ENCODE results near the gene TRIO. TPM values are rescaled to one million over a fixed set of nuclear protein-coding genes. Genes with fewer than 3 reads are reported as not detected.

TRIO gene
- total RNA-seq, 2 experiments from 2014 or later, result 3.6 to 4.6 TPM

GRCh38 chr5:14506140-14506538 lies 363.0 kb downstream of the TRIO start:
- Mint-ChIP-seq H3K36me3 (ENCODE audit: low read depth) (no peaks in the 10 kb centered on the region), H3K27me3 (ENCODE audit: low read depth) (no peaks in the 10 kb centered on the region), H3K4me1 (ENCODE audit: low read depth) (no peaks in the 10 kb centered on the region), H3K27ac (no peak overlapping the region), H3K9me3 (no peaks in the 10 kb centered on the region), H3K4me3 (no peak overlapping the region)
- CTCF ChIA-PET, result no interaction called here
- intact Hi-C loops (cut with micrococcal nuclease), result no loop called here
- DNase-seq, result no peak

- no peak for DNase-seq
- Mint-ChIP-seq H3K9me3 (no peaks in the 10 kb centered on the region), H3K27me3 (ENCODE audit: low read depth) (no peaks in the 10 kb centered on the region), H3K27ac (no peak overlapping the region), H3K36me3 (ENCODE audit: low read depth) (no peaks in the 10 kb centered on the region), H3K4me3 (no peak overlapping the region), H3K4me1 (ENCODE audit: low read depth) (no peaks in the 10 kb centered on the region)
- CTCF ChIA-PET, result no interaction called here
- intact Hi-C loops (cut with micrococcal nuclease), result no loop called here
Measured at GRCh38 chr5:14506661-14507060, 363.5 kb downstream of the TRIO start.

DNA sequence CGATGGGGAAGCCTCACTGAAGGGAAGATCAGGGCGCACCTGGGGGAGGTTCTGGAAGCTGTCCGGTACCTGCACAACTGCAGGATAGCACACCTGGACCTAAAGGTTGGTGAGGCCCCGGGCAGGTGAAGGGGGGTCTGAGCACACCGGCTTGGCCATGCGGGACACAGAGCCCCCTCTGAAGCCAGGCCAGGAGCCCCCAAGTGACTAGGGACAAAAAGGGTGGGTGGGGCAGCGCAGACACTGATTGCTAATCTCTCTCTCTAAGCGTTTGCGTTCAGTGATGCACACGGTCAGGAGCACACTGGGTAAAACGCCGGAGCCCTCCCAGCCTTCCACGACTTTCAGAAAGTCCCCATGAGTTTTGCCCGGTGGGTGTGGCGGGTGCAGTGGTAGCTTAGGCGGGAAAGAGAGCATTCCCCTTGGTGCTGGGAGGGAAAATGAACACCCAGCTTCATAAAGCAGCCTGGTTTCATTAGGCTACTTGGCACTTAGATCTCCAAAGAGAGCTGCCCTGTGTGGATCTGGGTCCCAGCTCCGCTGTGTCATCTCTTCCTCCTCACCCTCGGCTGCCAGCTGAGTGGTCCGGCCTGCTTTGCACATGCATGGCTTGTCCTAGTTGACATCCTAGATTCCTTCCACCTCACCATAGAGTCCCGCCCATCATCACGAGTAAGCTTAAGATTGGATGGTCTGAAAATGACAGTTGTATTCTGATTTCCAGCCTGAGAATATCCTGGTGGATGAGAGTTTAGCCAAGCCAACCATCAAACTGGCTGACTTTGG lies 364.2 kb downstream of the TRIO start:
- no peaks in the 10 kb centered on the region for H3K27me3 Mint-ChIP-seq (ENCODE audit: low read depth)
- H3K4me1 Mint-ChIP-seq (ENCODE audit: low read depth), result no peaks in the 10 kb centered on the region
- no peaks in the 10 kb centered on the region for H3K9me3 Mint-ChIP-seq
- H3K4me3 Mint-ChIP-seq, result no peak overlapping the region
- DNase-seq, result no peak
- intact Hi-C loops (cut with micrococcal nuclease), result no loop called here
- H3K27ac Mint-ChIP-seq, result no peak overlapping the region
- CTCF ChIA-PET, result no interaction called here
- H3K36me3 Mint-ChIP-seq (ENCODE audit: low read depth), result no peaks in the 10 kb centered on the region

DNA sequence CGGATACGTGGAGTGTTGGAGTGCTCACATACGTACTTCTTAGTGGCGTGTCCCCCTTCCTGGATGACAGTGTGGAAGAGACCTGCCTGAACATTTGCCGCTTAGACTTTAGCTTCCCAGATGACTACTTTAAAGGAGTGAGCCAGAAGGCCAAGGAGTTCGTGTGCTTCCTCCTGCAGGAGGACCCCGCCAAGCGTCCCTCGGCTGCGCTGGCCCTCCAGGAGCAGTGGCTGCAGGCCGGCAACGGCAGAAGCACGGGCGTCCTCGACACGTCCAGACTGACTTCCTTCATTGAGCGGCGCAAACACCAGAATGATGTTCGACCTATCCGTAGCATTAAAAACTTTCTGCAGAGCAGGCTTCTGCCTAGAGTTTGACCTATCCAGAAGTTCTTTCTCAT lies 364.9 kb downstream of the TRIO start:
- CTCF ChIA-PET, result no interaction called here
- intact Hi-C loops (cut with micrococcal nuclease), result no loop called here
- Mint-ChIP-seq H3K9me3 (no peaks in the 10 kb centered on the region), H3K36me3 (ENCODE audit: low read depth) (no peaks in the 10 kb centered on the region), H3K4me1 (ENCODE audit: low read depth) (no peaks in the 10 kb centered on the region), H3K4me3 (no peak overlapping the region), H3K27ac (no peak overlapping the region), H3K27me3 (ENCODE audit: low read depth) (no peaks in the 10 kb centered on the region)
- no peak for DNase-seq

DNA sequence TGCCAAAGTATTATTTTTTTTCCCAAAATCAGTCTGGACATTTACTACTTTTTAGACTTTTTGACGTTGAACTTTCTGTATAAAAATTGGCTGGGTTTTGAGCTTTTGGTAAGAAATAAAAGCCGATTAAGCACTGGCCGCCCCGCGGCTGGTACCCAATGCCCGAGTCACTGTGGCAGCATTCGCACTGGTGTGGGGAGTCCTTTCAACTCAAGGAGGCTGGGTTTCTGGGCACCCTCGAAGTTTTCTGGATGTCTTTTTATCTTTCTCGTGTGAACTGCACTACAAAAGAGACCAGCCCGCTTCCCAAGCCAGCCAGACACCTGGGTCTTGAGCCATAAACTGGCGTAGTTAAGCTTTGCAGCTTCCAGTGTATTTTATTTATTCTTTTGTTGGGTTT lies 366.4 kb downstream of the TRIO start:
- no peaks in the 10 kb centered on the region for H3K4me1 Mint-ChIP-seq (ENCODE audit: low read depth)
- no peak overlapping the region for H3K27ac Mint-ChIP-seq
- H3K27me3 Mint-ChIP-seq (ENCODE audit: low read depth), result no peaks in the 10 kb centered on the region
- H3K9me3 Mint-ChIP-seq, result no peaks in the 10 kb centered on the region
- no peak overlapping the region for H3K4me3 Mint-ChIP-seq
- H3K36me3 Mint-ChIP-seq (ENCODE audit: low read depth), result no peaks in the 10 kb centered on the region
- DNase-seq, result no peak
- CTCF ChIA-PET, result no interaction called here
- intact Hi-C loops (cut with micrococcal nuclease), result no loop called here

- Mint-ChIP-seq H3K27ac (no peak overlapping the region), H3K27me3 (ENCODE audit: low read depth) (no peaks in the 10 kb centered on the region), H3K9me3 (no peaks in the 10 kb centered on the region), H3K36me3 (ENCODE audit: low read depth) (no peaks in the 10 kb centered on the region), H3K4me1 (ENCODE audit: low read depth) (no peaks in the 10 kb centered on the region), H3K4me3 (no peak overlapping the region)
- intact Hi-C loops (cut with micrococcal nuclease), result no loop called here
- CTCF ChIA-PET, result no interaction called here
- no peak for DNase-seq
Measured at GRCh38 chr5:14510156-14510734, 367.1 kb downstream of the TRIO start.

GRCh38 chr5:14510880-14511279 lies 367.7 kb downstream of the TRIO start:
- Mint-ChIP-seq H3K4me1 (ENCODE audit: low read depth) (no peaks in the 10 kb centered on the region), H3K27me3 (ENCODE audit: low read depth) (no peaks in the 10 kb centered on the region), H3K9me3 (peaks cover 3% of the 10 kb centered on the region), H3K27ac (no peak overlapping the region), H3K36me3 (ENCODE audit: low read depth) (no peaks in the 10 kb centered on the region), H3K4me3 (no peak overlapping the region)
- CTCF ChIA-PET, result interaction anchor here (0.6 kb wide), 1 partner anchor 138 kb away, joined by 3 read pairs; no protein-coding TSS in a partner anchor
- intact Hi-C loops (cut with micrococcal nuclease), result no loop called here
- DNase-seq, result no peak

DNA sequence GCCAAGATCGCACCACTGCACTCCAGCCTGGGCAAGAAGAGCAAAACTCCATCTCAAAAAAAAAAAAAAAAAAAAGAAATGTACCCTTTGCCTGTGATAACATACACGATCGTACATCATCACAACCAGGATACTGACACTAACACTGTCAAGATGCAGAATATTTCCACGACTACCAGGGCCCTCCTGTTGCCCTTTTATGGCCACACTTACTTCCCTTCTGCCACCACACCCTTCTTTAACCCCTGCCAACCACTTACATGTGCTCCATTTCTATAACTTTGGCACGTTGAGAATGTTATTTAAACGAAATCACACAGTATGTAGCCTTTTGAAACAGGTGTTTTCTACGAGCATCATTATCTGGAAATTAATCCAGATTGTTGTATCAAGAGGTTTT lies 369.4 kb downstream of the TRIO start:
- DNase-seq, result no peak
- CTCF ChIA-PET, result interaction anchor here (0.7 to 1.0 kb wide), 2 partner anchors 81 to 156 kb away, joined by 3 to 4 read pairs; no protein-coding TSS in a partner anchor
- Mint-ChIP-seq H3K4me3 (no peak overlapping the region), H3K4me1 (ENCODE audit: low read depth) (no peaks in the 10 kb centered on the region), H3K9me3 (peaks cover 6% of the 10 kb centered on the region), H3K27ac (no peak overlapping the region), H3K36me3 (ENCODE audit: low read depth) (no peaks in the 10 kb centered on the region), H3K27me3 (ENCODE audit: low read depth) (no peaks in the 10 kb centered on the region)
- intact Hi-C loops (cut with micrococcal nuclease), result no loop called here

DNA sequence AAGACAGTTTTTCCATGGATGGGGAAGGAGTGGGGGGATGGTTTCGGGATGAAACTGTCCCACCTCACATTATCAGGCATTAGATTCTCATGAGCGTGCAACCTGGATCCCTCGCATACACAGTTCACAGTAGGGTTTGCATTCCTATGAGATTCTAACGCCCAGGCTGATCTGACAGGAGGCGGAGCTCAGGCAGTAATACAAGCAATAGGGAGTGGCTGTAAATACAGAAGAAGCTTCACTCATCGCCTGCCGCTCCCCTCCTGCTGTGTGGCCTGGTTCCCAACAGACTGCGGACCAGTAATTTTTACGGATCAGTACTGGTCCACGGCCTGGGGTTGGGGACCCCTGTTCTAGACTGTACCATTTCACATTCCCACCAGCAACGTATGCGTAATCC lies 370.1 kb downstream of the TRIO start:
- peaks cover 6% of the 10 kb centered on the region for H3K9me3 Mint-ChIP-seq
- H3K4me1 Mint-ChIP-seq (ENCODE audit: low read depth), result no peaks in the 10 kb centered on the region
- no peak overlapping the region for H3K27ac Mint-ChIP-seq
- CTCF ChIA-PET, result interaction anchor here (1.0 kb wide), 1 partner anchor 156 kb away, joined by 3 read pairs; no protein-coding TSS in a partner anchor
- H3K27me3 Mint-ChIP-seq (ENCODE audit: low read depth), result no peaks in the 10 kb centered on the region
- intact Hi-C loops (cut with micrococcal nuclease), result no loop called here
- H3K36me3 Mint-ChIP-seq (ENCODE audit: low read depth), result no peaks in the 10 kb centered on the region
- no peak for DNase-seq
- H3K4me3 Mint-ChIP-seq, result no peak overlapping the region

DNA sequence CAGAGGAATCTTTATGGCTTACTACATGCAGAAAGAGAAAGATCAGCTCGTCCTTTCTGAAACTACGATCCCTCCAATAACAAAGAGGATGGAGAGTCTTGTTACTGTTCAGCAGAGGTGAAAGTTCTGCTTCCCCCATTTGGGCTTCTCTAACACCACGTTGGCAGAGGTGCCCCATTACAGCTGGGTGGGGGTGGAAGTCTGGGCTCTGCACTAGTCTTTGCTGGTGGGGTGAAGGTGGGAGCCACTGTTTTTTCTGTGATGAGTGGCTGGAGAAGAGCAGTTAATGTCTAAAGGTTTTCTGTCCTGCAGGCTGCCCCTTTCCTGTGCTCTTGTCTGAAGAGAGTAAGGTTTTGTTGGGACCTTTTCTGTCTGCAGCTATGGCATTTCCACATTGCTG lies 373.8 kb downstream of the TRIO start:
- Mint-ChIP-seq H3K36me3 (ENCODE audit: low read depth) (no peaks in the 10 kb centered on the region), H3K4me1 (ENCODE audit: low read depth) (no peaks in the 10 kb centered on the region), H3K27ac (no peak overlapping the region), H3K4me3 (no peak overlapping the region), H3K27me3 (ENCODE audit: low read depth) (no peaks in the 10 kb centered on the region), H3K9me3 (peaks cover 6% of the 10 kb centered on the region)
- CTCF ChIA-PET, result interaction anchor here (0.6 to 2.0 kb wide), 3 partner anchors 10 to 154 kb away, joined by 3 to 4 read pairs (median 4); no protein-coding TSS in a partner anchor
- no peak for DNase-seq
- intact Hi-C loops (cut with micrococcal nuclease), result no loop called here

DNA sequence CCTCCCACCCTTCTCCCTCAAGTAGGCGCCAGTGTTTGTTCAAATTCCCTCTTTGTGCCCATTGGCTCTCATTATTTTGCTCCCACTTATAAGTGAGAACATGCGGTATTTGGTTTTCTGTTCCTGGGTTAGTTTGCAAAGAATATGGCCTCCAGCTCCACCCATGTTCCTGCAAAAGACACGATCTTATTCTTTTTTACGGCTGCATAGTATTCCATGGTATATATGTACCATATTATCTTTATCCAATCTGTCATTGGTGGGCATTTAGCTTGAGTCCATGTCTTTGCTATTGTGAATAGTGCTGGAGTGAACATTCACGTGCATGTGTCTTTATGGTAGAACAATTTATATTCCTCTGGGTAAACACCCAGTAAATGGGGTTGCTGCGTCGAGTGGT lies 375.5 kb downstream of the TRIO start:
- CTCF ChIA-PET, result no interaction called here
- Mint-ChIP-seq H3K4me1 (ENCODE audit: low read depth) (no peaks in the 10 kb centered on the region), H3K27ac (no peak overlapping the region), H3K27me3 (ENCODE audit: low read depth) (no peaks in the 10 kb centered on the region), H3K9me3 (peaks cover 6% of the 10 kb centered on the region), H3K4me3 (no peak overlapping the region), H3K36me3 (ENCODE audit: low read depth) (no peaks in the 10 kb centered on the region)
- intact Hi-C loops (cut with micrococcal nuclease), result no loop called here
- no peak for DNase-seq

DNA sequence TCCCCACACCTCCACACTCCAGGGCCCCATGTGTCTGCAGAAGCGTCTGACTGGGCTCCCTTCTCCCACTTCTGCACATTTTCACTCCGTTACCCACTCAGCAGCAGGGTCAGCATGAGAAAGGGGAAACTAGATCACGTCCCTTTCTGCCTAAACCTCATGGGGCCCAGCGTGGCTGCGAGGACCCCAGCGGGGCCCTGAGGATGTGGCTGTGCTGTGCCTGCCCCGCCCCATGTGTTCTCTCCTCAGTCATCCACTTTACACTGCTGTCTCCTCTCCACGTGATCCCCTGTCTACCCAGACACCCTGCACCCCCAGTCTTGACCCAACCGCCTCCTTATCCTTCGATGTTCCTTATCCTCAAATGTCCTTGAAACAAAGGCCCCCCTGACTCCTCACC lies 378.6 kb downstream of the TRIO start:
- CTCF ChIA-PET, result no interaction called here
- H3K9me3 Mint-ChIP-seq, result no peaks in the 10 kb centered on the region

DNA sequence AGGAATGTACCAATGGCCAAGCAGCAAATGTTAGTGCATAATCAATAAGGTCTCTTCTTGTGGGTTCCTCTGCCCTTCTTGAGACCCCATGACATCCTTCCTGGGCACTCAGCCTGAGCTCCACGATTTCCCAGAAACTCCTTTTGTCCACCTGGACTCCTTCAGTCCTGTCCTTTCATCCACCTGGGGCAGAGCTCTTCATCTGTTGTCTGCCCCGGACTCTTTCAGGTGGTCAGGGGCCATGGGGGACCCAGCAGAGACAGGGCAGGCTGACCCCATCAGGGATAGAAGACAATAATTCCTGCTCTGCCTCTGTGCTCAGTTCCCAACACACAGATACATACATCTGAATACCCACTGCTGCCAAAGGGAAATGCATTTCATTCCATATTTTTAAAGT lies 379.6 kb downstream of the TRIO start:
- no peak overlapping the region for H3K4me3 Mint-ChIP-seq
- no peaks in the 10 kb centered on the region for H3K36me3 Mint-ChIP-seq (ENCODE audit: low read depth)
- CTCF ChIA-PET, result no interaction called here
- H3K4me1 Mint-ChIP-seq (ENCODE audit: low read depth), result no peaks in the 10 kb centered on the region
- H3K27ac Mint-ChIP-seq, result no peak overlapping the region
- no peak for DNase-seq
- intact Hi-C loops (cut with micrococcal nuclease), result no loop called here
- no peaks in the 10 kb centered on the region for H3K9me3 Mint-ChIP-seq
- no peaks in the 10 kb centered on the region for H3K27me3 Mint-ChIP-seq (ENCODE audit: low read depth)

More for the DNA sequence above, 378.6 kb downstream of the TRIO start:
- intact Hi-C loops (cut with micrococcal nuclease), result no loop called here
- no peaks in the 10 kb centered on the region for H3K36me3 Mint-ChIP-seq (ENCODE audit: low read depth)
- no peak overlapping the region for H3K27ac Mint-ChIP-seq
- no peaks in the 10 kb centered on the region for H3K27me3 Mint-ChIP-seq (ENCODE audit: low read depth)
- DNase-seq, result no peak
- H3K4me1 Mint-ChIP-seq (ENCODE audit: low read depth), result no peaks in the 10 kb centered on the region
- no peak overlapping the region for H3K4me3 Mint-ChIP-seq

All from activated naive CD4-positive, alpha-beta T cell treated with anti-CD3 and anti-CD28 coated beads for 36 hours (primary cell).